SU-DHL-6 (cell line): ENCODE measurements around the gene EXOC6.

ENCODE experiments used
- H2AFZ ChIP-seq: fragments of 200-600 bp; sonication (generic); 2 replicates; pipeline ENCODE4 v1.6.1; 2014; ENCODE audit warnings: low read depth, mild to moderate bottlenecking, moderate library complexity, mixed read lengths, antibody characterized with exemption, low read length; ENCODE audit not compliant: severe bottlenecking
- H3F3A ChIP-seq: fragments of 200-600 bp; shearing (Covaris generic); 2 replicates; pipeline ENCODE4 v1.6.0; 2016; ENCODE audit warnings: antibody characterized with exemption, mild to moderate bottlenecking; ENCODE audit not compliant: insufficient read depth
- H3K27ac ChIP-seq: fragments of 200-600 bp; sonication (generic); 2 replicates; pipeline ENCODE4 v1.5.1; 2016; ENCODE audit warnings: low read depth, mild to moderate bottlenecking, low read length, moderate library complexity, mixed read lengths
- H3K27me3 ChIP-seq: fragments of 200-600 bp; sonication (generic), shearing (Covaris generic); 2 replicates; pipeline ENCODE4 v1.6.0; 2014; ENCODE audit warnings: mild to moderate bottlenecking, low read length
- H3K36me3 ChIP-seq: fragments of 200-600 bp; sonication (generic); 2 replicates; pipeline ENCODE4 v1.6.1; 2014; ENCODE audit warnings: mild to moderate bottlenecking, low read length, mixed read lengths
- H3K4me2 ChIP-seq: fragments of 300-600, 200-600 bp; shearing (Covaris generic), sonication (generic); 2 replicates; pipeline ENCODE4 v1.6.0; 2014; ENCODE audit warnings: low read length, low read depth, mild to moderate bottlenecking; ENCODE audit not compliant: poor library complexity, severe bottlenecking
- H3K4me3 ChIP-seq: fragments of 200-600 bp; sonication (generic); 2 replicates; pipeline ENCODE4 v1.5.1; 2014; ENCODE audit warnings: antibody characterized with exemption, low read length, mild to moderate bottlenecking, mixed read lengths; ENCODE audit not compliant: insufficient read depth, poor library complexity, severe bottlenecking
- H3K79me2 ChIP-seq: fragments of 200-600 bp; sonication (generic); 2 replicates; pipeline ENCODE4 v1.6.1; 2014; ENCODE audit warnings: mild to moderate bottlenecking, low read length, moderate library complexity; ENCODE audit not compliant: insufficient read depth
- H3K9ac ChIP-seq: fragments of 200-600 bp; sonication (generic); 2 replicates; pipeline ENCODE4 v1.7.0; 2014; ENCODE audit warnings: mild to moderate bottlenecking, low read length
- H3K9me2 ChIP-seq: fragments of 200-600 bp; sonication (generic); replicated peaks from 2 replicates; pipeline ENCODE4 v1.6.1; 2014; ENCODE audit warnings: low read length; ENCODE audit not compliant: insufficient read depth
- H3K9me3 ChIP-seq: fragments of 200-600 bp; sonication (generic); 2 replicates; pipeline ENCODE4 v1.6.1; 2014; ENCODE audit warnings: low read length, mixed read lengths; ENCODE audit not compliant: insufficient read depth
- H4K20me1 ChIP-seq: fragments of 200-600 bp; sonication (generic); 2 replicates; pipeline ENCODE4 v1.6.1; 2014; ENCODE audit warnings: low read depth, mild to moderate bottlenecking, antibody characterized with exemption, low read length, moderate library complexity, mixed read lengths
- EZH2phosphoT487 ChIP-seq: fragments of 200-600 bp; sonication (generic), shearing (Covaris generic); conservative IDR thresholded peaks from 2 replicates; pipeline ENCODE4 v1.6.1; 2018; ENCODE audit warnings: mild to moderate bottlenecking, antibody characterized with exemption, low read length, moderate library complexity, mixed read lengths
- TF ChIP-seq, protein P1 (sequence below): fragments of 200-600 bp; sonication (generic); IDR thresholded peaks from one replicate; pipeline ENCODE4 v1.5.1; 2017; ENCODE audit warnings: antibody characterized with exemption, mild to moderate bottlenecking, low read length, moderate library complexity; ENCODE audit not compliant: insufficient read depth, poor library complexity, severe bottlenecking

EXOC6 gene

DNA sequence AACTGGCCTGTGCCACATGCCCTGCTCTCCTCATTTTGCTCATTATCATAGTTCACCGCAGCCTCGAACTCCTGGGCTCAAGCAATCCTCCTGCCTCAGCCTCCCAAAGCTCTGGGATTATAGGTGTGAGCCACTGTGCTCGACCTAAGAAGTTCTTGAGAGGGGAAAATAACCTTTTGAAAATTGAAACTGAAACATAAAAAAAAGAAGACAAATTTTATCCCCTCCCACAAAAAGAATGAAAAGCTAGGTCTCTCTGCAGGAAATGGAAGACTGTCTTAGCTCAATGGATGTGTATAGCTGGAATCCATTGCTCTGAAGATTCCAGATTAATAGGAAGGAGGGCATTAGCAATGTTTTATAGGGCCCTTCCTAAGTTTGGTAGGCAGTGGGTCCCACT lies 2.0 kb upstream of the EXOC6 start:
- Histone ChIP-seq H3K36me3 (no peaks in the 10 kb centered on the region), H3K9ac (no peak overlapping the region)

DNA sequence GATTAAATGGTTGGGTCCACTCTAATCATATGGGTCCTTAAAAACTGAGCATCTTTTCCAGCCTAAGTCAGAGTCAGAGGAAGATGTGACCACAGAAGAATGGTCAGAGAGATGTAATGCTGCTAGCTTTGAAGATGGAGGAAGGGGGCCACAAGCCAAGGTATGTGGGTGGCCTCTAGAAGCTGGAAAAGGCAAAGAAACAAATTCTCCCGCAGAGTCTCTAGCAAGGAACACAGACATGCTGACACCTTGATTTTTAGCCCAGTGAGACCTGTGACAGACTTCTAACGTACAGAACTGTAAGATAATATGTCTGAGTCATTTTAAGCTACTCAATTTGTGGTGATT lies 1.5 kb upstream of the EXOC6 start:
- TF ChIP-seq, protein P1, sequence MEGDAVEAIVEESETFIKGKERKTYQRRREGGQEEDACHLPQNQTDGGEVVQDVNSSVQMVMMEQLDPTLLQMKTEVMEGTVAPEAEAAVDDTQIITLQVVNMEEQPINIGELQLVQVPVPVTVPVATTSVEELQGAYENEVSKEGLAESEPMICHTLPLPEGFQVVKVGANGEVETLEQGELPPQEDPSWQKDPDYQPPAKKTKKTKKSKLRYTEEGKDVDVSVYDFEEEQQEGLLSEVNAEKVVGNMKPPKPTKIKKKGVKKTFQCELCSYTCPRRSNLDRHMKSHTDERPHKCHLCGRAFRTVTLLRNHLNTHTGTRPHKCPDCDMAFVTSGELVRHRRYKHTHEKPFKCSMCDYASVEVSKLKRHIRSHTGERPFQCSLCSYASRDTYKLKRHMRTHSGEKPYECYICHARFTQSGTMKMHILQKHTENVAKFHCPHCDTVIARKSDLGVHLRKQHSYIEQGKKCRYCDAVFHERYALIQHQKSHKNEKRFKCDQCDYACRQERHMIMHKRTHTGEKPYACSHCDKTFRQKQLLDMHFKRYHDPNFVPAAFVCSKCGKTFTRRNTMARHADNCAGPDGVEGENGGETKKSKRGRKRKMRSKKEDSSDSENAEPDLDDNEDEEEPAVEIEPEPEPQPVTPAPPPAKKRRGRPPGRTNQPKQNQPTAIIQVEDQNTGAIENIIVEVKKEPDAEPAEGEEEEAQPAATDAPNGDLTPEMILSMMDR: no peak
- TF ChIP-seq EZH2phosphoT487: no peak
- Histone ChIP-seq H3F3A (peaks cover 29% of the 10 kb centered on the region), H3K9me2 (no peaks in the 10 kb centered on the region), H3K36me3 (no peaks in the 10 kb centered on the region), H3K27me3 (no peaks in the 10 kb centered on the region), H4K20me1 (no peaks in the 10 kb centered on the region), H2AFZ (no peak overlapping the region), H3K79me2 (0 out of 2 replicates have a peak, but pooled peaks cover 3% of the 10 kb centered on the region), H3K9ac (no peak overlapping the region), H3K4me2 (no peak overlapping the region), H3K27ac (no peak overlapping the region), H3K9me3 (no peaks in the 10 kb centered on the region), H3K4me3 (no peak overlapping the region)

More for the DNA sequence above, 2.0 kb upstream of the EXOC6 start:
- peaks cover 29% of the 10 kb centered on the region for H3F3A ChIP-seq
- H3K27ac ChIP-seq: no peak overlapping the region
- no peak overlapping the region for H3K4me2 ChIP-seq
- no peak for TF ChIP-seq EZH2phosphoT487
- TF ChIP-seq, protein P1: no peak
- H3K4me3 ChIP-seq: no peak overlapping the region
- H3K9me2 ChIP-seq: no peaks in the 10 kb centered on the region
- no peak overlapping the region for H2AFZ ChIP-seq
- no peaks in the 10 kb centered on the region for H4K20me1 ChIP-seq
- no peaks in the 10 kb centered on the region for H3K79me2 ChIP-seq
- H3K9me3 ChIP-seq: no peaks in the 10 kb centered on the region
- H3K27me3 ChIP-seq: no peaks in the 10 kb centered on the region

DNA sequence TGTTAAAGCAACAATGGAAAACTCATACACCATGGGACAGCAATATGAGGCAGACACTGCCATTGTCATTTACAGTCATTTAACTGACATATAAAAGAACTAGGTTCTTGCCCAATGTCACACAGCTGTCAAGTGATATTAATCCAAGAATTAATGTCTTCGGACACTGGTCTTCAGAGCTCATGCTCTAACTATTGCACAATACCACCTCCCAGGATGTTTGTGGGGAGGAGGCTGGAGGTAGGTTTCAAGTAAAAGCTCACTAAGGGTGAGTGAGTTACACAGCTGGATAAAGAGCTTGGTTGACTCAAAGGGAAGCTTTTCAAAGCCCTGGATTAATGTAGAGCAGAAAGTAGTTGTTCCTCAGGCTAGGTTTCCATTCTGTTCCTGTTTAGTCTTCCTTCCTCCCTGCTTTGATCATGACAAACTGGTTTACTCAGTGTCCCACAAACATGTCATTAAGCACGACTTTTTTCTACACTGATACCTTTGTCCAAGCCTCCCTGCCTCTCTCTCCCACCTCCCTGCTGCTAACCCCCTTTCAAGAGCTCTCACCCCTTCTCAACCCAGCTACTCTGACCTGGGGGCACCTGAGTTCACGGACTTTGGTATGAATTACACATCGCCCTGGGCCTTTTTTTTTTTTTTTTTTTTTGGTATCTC lies 987 bp upstream of the EXOC6 start:
- Histone ChIP-seq H3K4me3 (no peak overlapping the region), H4K20me1 (no peaks in the 10 kb centered on the region), H3K27me3 (no peaks in the 10 kb centered on the region), H3F3A (peaks cover 29% of the 10 kb centered on the region), H3K9ac (no peak overlapping the region), H3K27ac (no peak overlapping the region), H3K79me2 (0 out of 2 replicates have a peak, but pooled peaks cover 5% of the 10 kb centered on the region), H3K36me3 (no peaks in the 10 kb centered on the region), H3K9me3 (no peaks in the 10 kb centered on the region), H3K4me2 (no peak overlapping the region), H3K9me2 (no peaks in the 10 kb centered on the region), H2AFZ (peak overlapping the region; percentile 75)
- TF ChIP-seq EZH2phosphoT487: no peak
- TF ChIP-seq, protein P1: no peak
